Caco-2 (cell line): Measurements from ENCODE around the gene MIOS. TPM values are rescaled to one million over a fixed set of nuclear protein-coding genes. Genes with fewer than 3 reads are reported as not detected.

Experiments
- BruUV-seq: library from RNA; stranded (reverse); fragments of 400-500 nt; replicated peaks from 2 replicates; lab custom pipeline; 2021; lab: Mats Ljungman, UMichigan
- CTCF ChIA-PET: fragments of 300-600 bp; sonication (Branson Sonifier 250); formaldehyde crosslinking; loops from one replicate; lab custom pipeline; 2022; ENCODE audit warnings: antibody characterized with exemption; lab: Charles Lee
- POLR2A ChIA-PET: fragments of 300-600 bp; sonication (Branson Sonifier 250); formaldehyde crosslinking; loops from one replicate; lab custom pipeline; 2022; ENCODE audit warnings: antibody characterized with exemption; lab: Charles Lee
- DNase-seq, 2 experiments: peaks; one replicate each; pipeline versions ENCODE4 v3.0.0 to v3.0.0-alpha.2; 2020 to 2022
- H3K27me3 ChIP-seq: replicated peaks from 2 replicates; pipeline ENCODE4 v1.6.0; 2011; ENCODE audit warnings: low read length; ENCODE audit not compliant: control insufficient read depth, insufficient read depth
- H3K36me3 ChIP-seq: 2 replicates; pipeline ENCODE4 v1.5.1; 2011; ENCODE audit warnings: low read length; ENCODE audit not compliant: control insufficient read depth, insufficient read depth
- H3K4me1 ChIP-seq: fragments of 250-450 bp; sonication (Bioruptor Pico); 2 replicates; pipeline ENCODE4 v1.5.1; 2020; ENCODE audit warnings: mild to moderate bottlenecking
- H3K4me3 ChIP-seq: 2 replicates; pipeline ENCODE4 v1.5.1; 2011; ENCODE audit warnings: low read depth, mild to moderate bottlenecking, control low read depth, low read length
- H3K9me3 ChIP-seq: fragments of 250-450 bp; sonication (Bioruptor Pico); 2 replicates; pipeline ENCODE4 v1.5.1; 2020; ENCODE audit warnings: mild to moderate bottlenecking, moderate library complexity
- H3K27ac Mint-ChIP-seq: one replicate; pipeline ENCODE4 v1.8.0; 2022; ENCODE audit warnings: mixed read lengths; ENCODE audit not compliant: unreplicated experiment
- H3K27me3 Mint-ChIP-seq: one replicate; pipeline ENCODE4 v1.8.0; 2022; ENCODE audit warnings: mixed read lengths; ENCODE audit not compliant: insufficient read depth, unreplicated experiment
- H3K36me3 Mint-ChIP-seq: one replicate; pipeline ENCODE4 v1.8.0; 2022; ENCODE audit warnings: mild to moderate bottlenecking, mixed read lengths; ENCODE audit not compliant: insufficient read depth, unreplicated experiment
- H3K4me1 Mint-ChIP-seq: one replicate; pipeline ENCODE4 v1.8.0; 2022; ENCODE audit warnings: low read depth, mixed read lengths; ENCODE audit not compliant: unreplicated experiment
- H3K4me3 Mint-ChIP-seq: one replicate; pipeline ENCODE4 v1.8.0; 2022; ENCODE audit warnings: mild to moderate bottlenecking, moderate library complexity, mixed read lengths; ENCODE audit not compliant: unreplicated experiment
- H3K9me3 Mint-ChIP-seq: one replicate; pipeline ENCODE4 v1.8.0; 2022; ENCODE audit warnings: mixed read lengths; ENCODE audit not compliant: unreplicated experiment
- intact Hi-C: fragments of 100-400 bp; cut with micrococcal nuclease; formaldehyde crosslinking; loops from one replicate; pipeline ENCODE4 v1.10.0; 2022; ENCODE audit not compliant: unreplicated experiment
- total RNA-seq: library from RNA; stranded (reverse); gene quantifications from 2 replicates; pipeline ENCODE4 v1.2.3, GENCODE V29; 2022
- TF ChIP-seq, protein P1 (sequence below), 2 experiments: fragments of 200-600 bp in 1 of 2; IDR thresholded peaks; 1 replicate in 1 of 2; 2 replicates in 1 of 2; pipeline versions ENCODE4 v1.5.1 to v1.8.0; 2011 to 2022; ENCODE audit warnings: antibody characterized with exemption in 1 of 2, control low read depth in 1 of 2, inconsistent platforms in 1 of 2, low read depth in 1 of 2, low read length in 1 of 2, mild to moderate bottlenecking in 1 of 2, moderate library complexity in 1 of 2; ENCODE audit not compliant: insufficient read depth in 1 of 2, severe bottlenecking in 1 of 2, unreplicated experiment in 1 of 2

Gene MIOS
- total RNA-seq, 1 experiment from 2014 or later = 37.3 TPM

DNA sequence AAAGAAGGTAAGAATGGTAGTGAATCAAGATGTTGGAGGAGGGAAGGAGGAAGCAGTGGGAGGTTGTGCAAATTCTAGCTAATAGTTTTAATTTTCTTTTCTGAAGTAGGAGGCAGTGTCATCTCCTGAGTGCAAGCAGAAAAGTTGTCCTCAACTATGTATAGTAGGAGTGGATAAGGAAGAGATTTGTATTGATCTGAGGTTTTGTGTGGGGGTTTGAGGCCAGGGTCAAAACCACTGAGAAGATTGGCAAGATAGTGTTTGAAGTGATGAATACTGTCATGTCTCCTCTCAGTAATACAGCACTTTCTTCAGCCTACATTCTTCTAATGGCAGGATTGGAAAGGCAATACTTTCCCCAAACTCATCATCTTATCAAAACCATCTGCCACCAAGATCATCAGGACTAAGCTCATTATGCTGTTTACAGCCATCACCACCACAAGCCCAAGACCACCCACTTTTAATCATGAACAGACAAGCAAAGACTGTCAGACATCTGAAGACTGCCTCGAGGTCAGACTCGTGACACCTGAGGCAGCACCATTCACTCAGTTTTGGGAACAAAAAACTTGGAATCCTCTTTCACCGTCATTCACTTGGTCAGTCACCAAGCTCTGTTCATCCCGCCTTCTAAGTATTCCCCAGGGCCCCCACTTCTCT lies 1.5 kb upstream of the MIOS start:
- H3K4me3 ChIP-seq = peak overlapping the region; percentile 53
- no peaks in the 10 kb centered on the region for H3K27me3 Mint-ChIP-seq
- H3K36me3 ChIP-seq = no peaks in the 10 kb centered on the region
- intact Hi-C loops = loop anchor here (10.0 kb wide), 4 partner anchors 430 to 730 kb away; no protein-coding TSS in a partner anchor
- H3K27ac Mint-ChIP-seq = no peak overlapping the region
- ChIA-PET POLR2A (interaction anchor here (0.5 kb wide), 1 partner anchor 465 kb away, joined by 3 read pairs; no protein-coding TSS in a partner anchor), CTCF (no interaction called here)
- H3K9me3 Mint-ChIP-seq = peaks cover 10% of the 10 kb centered on the region
- peaks cover 11% of the 10 kb centered on the region for H3K36me3 Mint-ChIP-seq
- no peaks in the 10 kb centered on the region for H3K9me3 ChIP-seq
- peaks cover 34% of the 10 kb centered on the region for H3K4me1 ChIP-seq
- BruUV-seq = no TSS peak
- TF ChIP-seq, protein P1, sequence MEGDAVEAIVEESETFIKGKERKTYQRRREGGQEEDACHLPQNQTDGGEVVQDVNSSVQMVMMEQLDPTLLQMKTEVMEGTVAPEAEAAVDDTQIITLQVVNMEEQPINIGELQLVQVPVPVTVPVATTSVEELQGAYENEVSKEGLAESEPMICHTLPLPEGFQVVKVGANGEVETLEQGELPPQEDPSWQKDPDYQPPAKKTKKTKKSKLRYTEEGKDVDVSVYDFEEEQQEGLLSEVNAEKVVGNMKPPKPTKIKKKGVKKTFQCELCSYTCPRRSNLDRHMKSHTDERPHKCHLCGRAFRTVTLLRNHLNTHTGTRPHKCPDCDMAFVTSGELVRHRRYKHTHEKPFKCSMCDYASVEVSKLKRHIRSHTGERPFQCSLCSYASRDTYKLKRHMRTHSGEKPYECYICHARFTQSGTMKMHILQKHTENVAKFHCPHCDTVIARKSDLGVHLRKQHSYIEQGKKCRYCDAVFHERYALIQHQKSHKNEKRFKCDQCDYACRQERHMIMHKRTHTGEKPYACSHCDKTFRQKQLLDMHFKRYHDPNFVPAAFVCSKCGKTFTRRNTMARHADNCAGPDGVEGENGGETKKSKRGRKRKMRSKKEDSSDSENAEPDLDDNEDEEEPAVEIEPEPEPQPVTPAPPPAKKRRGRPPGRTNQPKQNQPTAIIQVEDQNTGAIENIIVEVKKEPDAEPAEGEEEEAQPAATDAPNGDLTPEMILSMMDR (IDR thresholded peaks at IDR 0.05; ENCODE audit: insufficient read depth in 1 of 2, low read depth in 1 of 2, low read length in 1 of 2, severe bottlenecking in 1 of 2, unreplicated experiment in 1 of 2) = no peak
- H3K4me1 Mint-ChIP-seq = peaks cover 20% of the 10 kb centered on the region
- H3K27me3 ChIP-seq = no peaks in the 10 kb centered on the region
- no peak for DNase-seq
- H3K4me3 Mint-ChIP-seq = no peak overlapping the region

DNA sequence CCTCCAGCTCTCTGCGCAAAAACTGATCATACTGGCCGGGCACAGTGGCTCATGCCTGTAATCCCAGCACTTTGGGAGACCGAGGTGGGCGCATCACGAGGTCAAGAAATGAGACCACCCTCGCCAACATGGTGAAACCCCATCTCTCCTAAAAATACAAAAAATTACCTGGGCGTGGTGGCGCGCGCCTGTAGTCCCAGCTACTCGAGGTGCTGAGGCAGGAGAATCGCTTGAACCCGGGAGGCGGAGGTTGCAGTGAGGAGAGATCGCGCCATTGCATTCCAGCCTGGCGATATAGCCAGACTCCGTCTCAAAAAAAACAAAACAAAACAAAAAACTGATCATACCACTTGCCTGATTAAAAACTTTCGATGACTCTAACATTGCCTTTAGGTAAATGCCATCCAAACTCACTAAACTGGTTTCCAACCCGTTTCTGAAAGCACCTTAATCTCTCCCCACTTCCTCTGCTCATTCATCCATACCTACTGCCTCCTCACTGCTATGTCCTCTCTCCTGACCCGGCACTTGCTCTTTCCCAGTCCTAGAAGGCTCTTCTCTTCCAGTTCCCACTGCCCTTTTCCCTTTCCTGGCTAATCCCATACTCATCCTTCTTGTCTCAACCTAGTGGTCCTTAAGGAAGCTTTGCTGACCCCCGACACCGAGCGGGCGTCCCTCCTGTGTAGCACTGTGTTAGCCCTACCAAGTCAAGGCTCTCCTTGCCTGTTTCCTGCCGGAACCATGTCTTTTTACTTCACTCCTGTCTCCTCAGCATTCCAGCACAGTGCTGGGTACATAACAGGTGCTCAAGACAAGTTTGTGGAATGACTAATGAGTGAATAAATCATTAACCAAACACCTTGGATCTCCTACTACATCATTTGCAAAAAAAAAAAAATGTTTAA lies 686 bp upstream of the MIOS start:
- H3K4me3 ChIP-seq = peak overlapping the region; percentile 53
- H3K4me1 ChIP-seq = peaks cover 34% of the 10 kb centered on the region
- TF ChIP-seq, protein P1 (IDR thresholded peaks at IDR 0.05; ENCODE audit: insufficient read depth in 1 of 2, low read depth in 1 of 2, low read length in 1 of 2, severe bottlenecking in 1 of 2, unreplicated experiment in 1 of 2) = no peak
- peak; percentile 65 to 78 for DNase-seq
- no peak overlapping the region for H3K27ac Mint-ChIP-seq
- peaks cover 14% of the 10 kb centered on the region for H3K36me3 Mint-ChIP-seq
- H3K4me3 Mint-ChIP-seq = no peak overlapping the region
- H3K36me3 ChIP-seq = 0 out of 2 replicates have a peak, but pooled peaks cover 1% of the 10 kb centered on the region
- ChIA-PET POLR2A (interaction anchor here (0.7 kb wide), 1 partner anchor 261 kb away, joined by 9 read pairs; no protein-coding TSS in a partner anchor), CTCF (interaction anchor here (1.3 kb wide), 1 partner anchor 142 kb away, joined by 3 read pairs; no protein-coding TSS in a partner anchor)
- H3K27me3 ChIP-seq = no peaks in the 10 kb centered on the region
- intact Hi-C loops = loop anchor here (1.0 to 10.0 kb wide), 5 partner anchors 74 to 729 kb away; partner anchors contain the start of gene UMAD1
- H3K9me3 ChIP-seq = no peaks in the 10 kb centered on the region
- H3K4me1 Mint-ChIP-seq = peaks cover 20% of the 10 kb centered on the region
- BruUV-seq = TSS peak; percentile 42
- H3K9me3 Mint-ChIP-seq = peaks cover 12% of the 10 kb centered on the region
- H3K27me3 Mint-ChIP-seq = no peaks in the 10 kb centered on the region
